ENCODE results near the gene MYO1E.

DNA sequence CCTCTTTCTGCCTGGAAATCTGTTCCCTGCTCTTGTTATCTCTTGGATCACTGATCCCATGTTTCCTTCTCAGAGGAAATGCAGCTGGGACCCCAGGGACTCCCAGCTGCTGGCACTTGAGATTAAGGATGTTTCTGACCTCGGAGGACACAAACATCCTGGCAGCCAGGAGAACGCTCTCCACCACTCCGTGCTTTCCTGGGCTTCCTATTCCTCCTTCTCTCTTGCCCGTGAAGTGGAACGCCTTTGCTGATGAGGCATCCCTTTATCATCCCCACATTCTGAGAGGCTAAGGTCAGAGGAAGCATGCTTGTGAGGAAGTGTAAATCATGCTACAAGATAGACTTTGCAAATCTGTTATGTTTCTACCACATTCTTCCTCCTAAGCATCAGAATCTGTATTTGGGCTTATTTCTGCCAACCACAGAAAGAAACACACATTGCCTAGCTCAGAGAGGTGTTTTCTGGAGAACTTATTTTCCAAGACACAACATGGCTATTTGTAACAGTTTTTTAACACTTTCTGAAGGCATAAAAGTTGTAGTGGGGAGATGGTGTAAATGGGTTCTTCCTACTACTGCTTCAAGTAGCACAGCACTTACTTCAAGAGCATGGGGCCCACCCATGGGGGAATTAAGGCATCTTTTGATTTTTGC is 191.6 kb downstream of the MYO1E start:
- TF ChIP-seq, protein P1, sequence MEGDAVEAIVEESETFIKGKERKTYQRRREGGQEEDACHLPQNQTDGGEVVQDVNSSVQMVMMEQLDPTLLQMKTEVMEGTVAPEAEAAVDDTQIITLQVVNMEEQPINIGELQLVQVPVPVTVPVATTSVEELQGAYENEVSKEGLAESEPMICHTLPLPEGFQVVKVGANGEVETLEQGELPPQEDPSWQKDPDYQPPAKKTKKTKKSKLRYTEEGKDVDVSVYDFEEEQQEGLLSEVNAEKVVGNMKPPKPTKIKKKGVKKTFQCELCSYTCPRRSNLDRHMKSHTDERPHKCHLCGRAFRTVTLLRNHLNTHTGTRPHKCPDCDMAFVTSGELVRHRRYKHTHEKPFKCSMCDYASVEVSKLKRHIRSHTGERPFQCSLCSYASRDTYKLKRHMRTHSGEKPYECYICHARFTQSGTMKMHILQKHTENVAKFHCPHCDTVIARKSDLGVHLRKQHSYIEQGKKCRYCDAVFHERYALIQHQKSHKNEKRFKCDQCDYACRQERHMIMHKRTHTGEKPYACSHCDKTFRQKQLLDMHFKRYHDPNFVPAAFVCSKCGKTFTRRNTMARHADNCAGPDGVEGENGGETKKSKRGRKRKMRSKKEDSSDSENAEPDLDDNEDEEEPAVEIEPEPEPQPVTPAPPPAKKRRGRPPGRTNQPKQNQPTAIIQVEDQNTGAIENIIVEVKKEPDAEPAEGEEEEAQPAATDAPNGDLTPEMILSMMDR (IDR thresholded peaks at IDR 0.05), result no peak
- TF ChIP-seq POLR2A (IDR thresholded peaks at IDR 0.05), result no peak
